Fibroblast of mammary gland (primary cell): ENCODE data around the gene SORBS1.
A peak's percentile ranks its signal among the peaks of the same experiment; 100 is the strongest.

ENCODE experiments used
- DNase-seq: peaks from one replicate; pipeline ENCODE4 v3.0.0-alpha.2; 2010; ENCODE audit warnings: low read depth
- H3K4me3 ChIP-seq: 2 replicates; pipeline ENCODE4 v1.5.1; 2011; ENCODE audit warnings: low read depth, mild to moderate bottlenecking, low read length, moderate library complexity; ENCODE audit not compliant: control insufficient read depth
- CTCF ChIP-seq: conservative IDR thresholded peaks from 2 replicates; pipeline ENCODE4 v1.5.1; 2011; ENCODE audit warnings: low read depth, low read length, inconsistent platforms; ENCODE audit not compliant: control insufficient read depth, insufficient read depth

SORBS1 gene

GRCh38 chr10:95408148-95408960, 152.8 kb downstream of the SORBS1 start:
- no peak overlapping the region for H3K4me3 ChIP-seq
- TF ChIP-seq CTCF: no peak
- DNase-seq: peak; percentile 38

GRCh38 chr10:95407546-95407945, 153.6 kb downstream of the SORBS1 start:
- DNase-seq: no peak
- no peak overlapping the region for H3K4me3 ChIP-seq
- no peak for TF ChIP-seq CTCF

GRCh38 chr10:95406651-95407280, 154.4 kb downstream of the SORBS1 start:
- no peak overlapping the region for H3K4me3 ChIP-seq
- DNase-seq: no peak
- TF ChIP-seq CTCF: no peak

- TF ChIP-seq CTCF: no peak
- DNase-seq: no peak
- no peak overlapping the region for H3K4me3 ChIP-seq
Measured at GRCh38 chr10:95405655-95406054, 155.5 kb downstream of the SORBS1 start.

- TF ChIP-seq CTCF: no peak
Measured at GRCh38 chr10:95404864-95405263, 156.3 kb downstream of the SORBS1 start.

GRCh38 chr10:95404462-95404858, 156.7 kb downstream of the SORBS1 start:
- no peak overlapping the region for H3K4me3 ChIP-seq
- TF ChIP-seq CTCF: no peak
- DNase-seq: no peak

More at GRCh38 chr10:95404864-95405263, 156.3 kb downstream of the SORBS1 start:
- no peak overlapping the region for H3K4me3 ChIP-seq
- no peak for DNase-seq
